GM19193 (cell line): ENCODE measurements around the gene C20orf202.

ENCODE experiments used
- POLR2A ChIP-seq: IDR thresholded peaks from 4 replicates; pipeline ENCODE4 v1.6.1; 2011; ENCODE audit not compliant: insufficient read depth, insufficient read length; ENCODE audit errors: extremely low read depth

The C20orf202 gene

GRCh38 chr20:1202762-1203504 is at the start of gene C20orf202:
TSS of gene C20orf202 (plus strand) at chr20:1203454. CDS start at chr20:1203586, 132 bp downstream.
- TF ChIP-seq POLR2A: no peak

DNA sequence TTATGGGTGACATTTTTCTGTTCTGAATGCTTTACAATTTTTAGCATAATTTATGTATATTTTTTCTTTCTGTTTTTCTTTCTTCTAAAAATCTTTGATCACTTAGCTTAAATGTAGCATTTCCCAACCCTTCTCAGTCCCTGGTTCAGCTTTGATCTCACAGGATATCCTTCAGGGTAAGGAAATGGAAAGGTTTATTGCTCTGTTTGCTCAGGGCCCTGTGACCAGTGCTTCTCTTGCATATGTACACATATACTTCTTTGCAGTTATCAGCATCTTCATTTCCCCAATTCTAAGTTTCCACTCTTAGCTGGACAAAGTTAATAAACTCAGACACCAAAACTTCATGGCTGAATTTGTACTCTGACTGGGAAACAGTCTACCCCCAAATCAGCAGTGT is 49.0 kb upstream of the C20orf202 start:
- no peak for TF ChIP-seq POLR2A

DNA sequence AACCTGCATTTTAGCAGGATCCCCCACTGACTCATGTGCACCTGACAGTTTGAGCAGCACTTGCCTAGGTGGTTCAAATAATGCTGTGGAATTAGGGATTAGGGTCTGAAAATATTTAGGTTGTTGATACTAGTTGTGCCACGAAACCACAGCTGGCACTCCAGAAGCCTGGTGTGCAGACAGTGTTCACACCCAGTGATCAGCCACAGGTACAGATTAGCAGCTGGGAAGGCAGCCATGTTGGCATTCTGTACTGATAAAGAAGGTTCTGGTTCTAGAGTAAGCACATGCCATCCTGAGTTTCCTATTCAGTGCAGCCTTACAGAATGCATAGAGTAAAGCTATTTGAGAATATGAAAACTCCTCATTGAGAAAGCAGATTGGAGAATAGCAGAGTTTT is 48.6 kb upstream of the C20orf202 start:
- TF ChIP-seq POLR2A: no peak

- TF ChIP-seq POLR2A: no peak
These were observed 47.9 kb upstream of the C20orf202 start for GRCh38 chr20:1155342-1155741.

DNA sequence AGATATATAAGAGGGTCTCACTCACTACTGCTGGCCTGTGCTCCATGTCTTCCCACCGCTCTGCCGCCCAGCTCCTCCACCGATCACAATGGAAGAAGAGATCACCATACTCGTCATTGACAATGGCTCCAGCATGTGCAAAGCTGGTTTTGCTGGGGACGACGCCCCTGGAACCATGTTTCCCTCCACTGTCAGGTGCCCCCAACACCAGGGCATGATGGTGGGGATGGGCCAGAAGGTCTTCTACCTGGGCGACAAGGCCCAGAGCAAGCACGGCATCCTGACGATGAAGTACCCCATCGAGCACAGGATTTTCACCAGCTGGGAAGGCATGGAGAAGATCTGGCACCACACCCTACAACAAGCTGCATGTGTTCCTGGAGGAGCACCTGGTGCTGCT is 42.8 kb upstream of the C20orf202 start:
- no peak for TF ChIP-seq POLR2A

DNA sequence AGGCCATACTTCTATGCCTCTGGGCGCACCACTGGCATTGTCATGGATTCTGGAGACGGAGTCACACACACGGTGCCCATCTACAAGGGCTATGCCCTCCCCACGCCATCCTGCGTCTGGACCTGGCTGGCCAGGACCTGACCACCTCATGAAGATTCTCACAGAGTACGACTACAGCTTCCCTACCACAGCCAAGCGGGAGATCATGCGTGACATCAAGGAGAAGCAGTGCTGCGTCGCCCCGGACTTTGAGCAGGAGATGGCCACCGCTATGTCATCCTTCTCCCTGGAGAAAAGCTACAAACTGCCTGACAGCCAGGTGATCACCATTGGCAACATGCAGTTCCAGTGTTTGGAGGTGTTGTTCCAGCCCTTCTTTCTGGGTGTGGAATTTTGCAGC is 42.3 kb upstream of the C20orf202 start:
- no peak for TF ChIP-seq POLR2A

DNA sequence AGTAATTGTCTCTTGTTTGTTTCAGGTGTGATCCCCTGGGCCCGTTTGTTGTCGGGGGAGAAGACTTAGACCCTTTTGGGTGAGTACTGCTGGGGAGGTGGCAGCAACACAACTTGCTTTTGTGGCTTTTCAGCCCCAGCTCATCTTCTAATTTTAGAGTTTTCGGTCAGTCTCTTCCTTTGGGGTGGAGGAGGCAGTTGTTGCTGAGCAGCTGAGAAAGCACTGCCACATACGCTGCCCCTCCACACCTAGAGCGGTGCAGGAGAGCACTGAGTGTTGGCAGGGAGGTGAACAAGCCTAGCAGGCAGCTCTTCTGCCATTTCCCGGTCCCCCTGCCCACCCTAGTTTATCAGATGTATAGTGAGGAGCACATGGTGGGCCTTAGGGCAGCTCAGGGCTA is 40.1 kb upstream of the C20orf202 start:
- TF ChIP-seq POLR2A: no peak

DNA sequence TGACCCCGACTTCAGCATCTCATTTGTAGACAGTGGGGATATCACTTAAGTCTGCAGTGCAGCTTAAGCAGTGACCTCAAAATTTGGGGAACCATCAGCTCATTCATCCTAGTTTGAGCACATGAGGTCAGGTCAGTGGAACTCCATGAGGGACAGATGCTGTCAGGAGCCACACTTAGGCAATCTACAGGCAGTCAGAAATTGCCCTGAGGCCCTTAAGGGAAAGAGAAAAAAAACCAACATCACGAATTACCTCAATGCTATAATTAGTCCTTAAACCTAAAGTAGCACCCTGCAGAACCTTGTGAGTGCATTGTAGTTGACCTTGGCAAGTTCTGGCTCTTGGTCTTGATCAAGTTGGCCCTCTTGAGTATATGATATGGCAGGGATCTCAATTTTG is 39.6 kb upstream of the C20orf202 start:
- no peak for TF ChIP-seq POLR2A

DNA sequence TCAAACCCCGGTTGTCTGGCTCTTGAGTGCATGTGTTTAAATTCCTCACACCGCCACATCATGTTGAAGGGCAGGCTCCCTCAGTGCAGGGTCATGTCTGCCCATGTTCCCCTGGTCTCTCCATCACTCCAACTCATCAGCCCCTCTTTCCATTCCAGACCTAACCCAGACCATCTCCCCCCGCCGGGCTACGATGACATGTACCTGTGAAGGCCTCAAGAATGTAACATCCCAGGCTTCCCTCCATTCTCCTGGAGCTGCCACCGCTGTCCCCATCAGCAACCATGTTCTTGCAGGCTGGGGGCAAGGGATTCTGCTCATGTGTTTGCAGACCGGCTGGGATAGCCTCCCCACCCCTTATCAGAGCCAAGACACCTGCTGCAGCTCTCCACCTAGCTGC is 38.4 kb upstream of the C20orf202 start:
- TF ChIP-seq POLR2A: no peak

DNA sequence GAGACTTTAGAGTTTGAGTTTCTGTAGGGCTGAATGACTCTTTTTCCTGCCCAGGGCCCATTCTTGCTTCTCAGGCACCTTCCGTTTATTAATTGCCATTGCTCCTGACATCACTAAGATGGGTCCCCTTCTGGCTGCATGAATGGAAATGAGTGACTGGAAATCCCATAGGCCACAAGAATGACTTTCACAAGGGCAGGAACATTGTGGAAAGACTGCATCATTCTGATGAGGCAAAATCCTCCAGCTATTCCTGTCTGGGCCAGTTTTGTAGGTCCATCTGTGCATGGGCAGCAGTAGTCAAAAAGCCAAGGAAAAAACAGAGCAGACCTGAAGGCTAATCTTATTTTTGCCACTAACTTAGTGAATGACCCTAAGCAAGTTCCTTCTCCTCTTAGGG is 37.7 kb upstream of the C20orf202 start:
- TF ChIP-seq POLR2A: no peak

DNA sequence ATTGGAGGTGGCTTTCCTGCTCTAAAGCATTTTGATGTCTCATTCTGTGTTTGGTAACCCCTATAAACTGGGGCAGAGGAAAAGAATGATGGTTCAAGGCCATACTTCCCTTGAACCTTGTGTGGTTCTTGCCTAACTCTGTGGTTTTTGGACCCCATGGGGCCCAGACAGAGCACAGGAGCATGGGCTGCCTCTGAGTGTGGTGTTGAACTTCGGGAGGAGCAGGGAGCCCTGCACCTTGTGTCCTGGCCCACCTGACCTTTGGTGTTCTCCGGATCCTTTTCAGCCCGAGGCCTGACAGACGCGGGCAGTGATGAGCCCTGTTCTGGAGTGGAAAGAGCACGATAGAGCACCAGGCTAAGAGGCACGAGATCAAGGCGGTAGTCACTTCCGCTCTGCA is 37.3 kb upstream of the C20orf202 start:
- TF ChIP-seq POLR2A: no peak

GRCh38 chr20:1166948-1167720 is 36.1 kb upstream of the C20orf202 start:
- no peak for TF ChIP-seq POLR2A

DNA sequence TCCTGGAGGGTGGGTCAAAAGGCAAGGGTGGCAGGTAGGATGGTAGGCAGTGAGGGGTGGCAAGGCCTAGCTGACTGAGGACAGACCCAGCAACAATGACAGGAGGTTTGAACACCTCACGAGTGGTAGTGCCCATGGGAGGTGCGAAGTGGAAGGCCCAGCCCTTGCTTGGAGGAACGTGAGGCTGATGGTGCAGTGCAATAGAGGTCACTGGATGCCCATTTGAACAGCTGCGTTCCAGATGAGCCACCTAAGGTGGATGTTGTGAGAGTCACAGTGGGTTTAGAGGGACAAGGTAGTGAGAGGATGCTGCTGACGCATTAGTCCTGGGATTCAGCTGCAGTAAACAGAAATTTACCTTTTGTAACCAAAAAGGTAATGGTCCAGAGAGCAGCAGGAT is 34.0 kb upstream of the C20orf202 start:
- no peak for TF ChIP-seq POLR2A

- TF ChIP-seq POLR2A: no peak
These were observed 31.7 kb upstream of the C20orf202 start for GRCh38 chr20:1171461-1172093.

DNA sequence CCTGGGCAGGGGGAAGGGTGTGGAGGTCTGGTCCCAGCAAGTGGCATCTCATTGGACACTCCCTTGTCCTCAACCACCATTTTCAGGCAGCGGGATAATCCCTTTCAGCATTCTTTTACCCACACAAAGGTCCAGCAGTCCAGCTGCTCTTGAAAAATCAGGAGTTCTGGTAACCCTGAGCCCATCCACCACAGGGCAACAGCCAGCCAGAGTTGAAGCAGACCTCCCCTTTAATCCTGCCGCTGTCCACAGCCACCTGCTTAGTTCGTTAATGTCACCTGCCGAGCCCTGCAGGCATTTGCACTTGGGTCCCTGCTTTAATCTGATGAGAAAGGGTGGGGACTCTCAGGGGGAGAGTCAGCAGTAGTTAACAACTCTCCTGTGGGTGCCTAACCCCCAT is 29.6 kb upstream of the C20orf202 start:
- no peak for TF ChIP-seq POLR2A

GRCh38 chr20:1174787-1175186 is 28.5 kb upstream of the C20orf202 start:
- TF ChIP-seq POLR2A: no peak
